H9 (cell line): ENCODE results near the gene FNDC3B. TPM values are rescaled to one million over a fixed set of nuclear protein-coding genes. Genes with fewer than 3 reads are reported as not detected.
A peak's percentile ranks its signal among the peaks of the same experiment; 100 is the strongest.

ENCODE experiments used
- DNase-seq: peaks from one replicate; pipeline ENCODE4 v3.0.0-alpha.2; 2017
- H2AFZ ChIP-seq: one replicate; pipeline ENCODE4 v1.6.1; 2013; ENCODE audit warnings: mild to moderate bottlenecking, low read length, control low read depth, moderate library complexity
- H2AK5ac ChIP-seq: 2 replicates; pipeline ENCODE4 v1.6.1; 2013; ENCODE audit warnings: low read length, control low read depth, mixed read lengths; ENCODE audit not compliant: insufficient read length
- H2BK120ac ChIP-seq: one replicate; pipeline ENCODE4 v1.6.1; 2013; ENCODE audit warnings: low read depth, mild to moderate bottlenecking, low read length, control low read depth, inconsistent platforms; ENCODE audit not compliant: poor library complexity, severe bottlenecking
- H2BK12ac ChIP-seq: 2 replicates; pipeline ENCODE4 v1.6.1; 2013; ENCODE audit warnings: low read length, control low read depth, mixed read lengths, low read depth; ENCODE audit not compliant: insufficient read length
- H2BK15ac ChIP-seq: 2 replicates; pipeline ENCODE4 v1.6.1; 2013; ENCODE audit warnings: low read depth, low read length, control low read depth
- H2BK20ac ChIP-seq: one replicate; pipeline ENCODE4 v1.6.1; 2013; ENCODE audit warnings: low read depth, mild to moderate bottlenecking, low read length, control low read depth, inconsistent platforms; ENCODE audit not compliant: poor library complexity, severe bottlenecking
- H2BK5ac ChIP-seq: 2 replicates; pipeline ENCODE4 v1.6.1; 2013; ENCODE audit warnings: low read length, control low read depth, mixed read lengths; ENCODE audit not compliant: insufficient read length
- H3K14ac ChIP-seq: 2 replicates; pipeline ENCODE4 v1.6.1; 2013; ENCODE audit warnings: low read length, control low read depth; ENCODE audit not compliant: insufficient read depth
- H3K18ac ChIP-seq: 2 replicates; pipeline ENCODE4 v1.6.1; 2013; ENCODE audit warnings: low read depth, mild to moderate bottlenecking, mixed read lengths, low read length, control low read depth; ENCODE audit not compliant: insufficient read length
- H3K23ac ChIP-seq: 2 replicates; pipeline ENCODE4 v1.6.1; 2013; ENCODE audit warnings: low read length, control low read depth, mixed read lengths, low read depth; ENCODE audit not compliant: insufficient read length
- H3K23me2 ChIP-seq: 2 replicates; pipeline ENCODE4 v1.6.1; 2013; ENCODE audit warnings: low read depth, mild to moderate bottlenecking, mixed read lengths, low read length, control low read depth; ENCODE audit not compliant: insufficient read length, poor library complexity, severe bottlenecking
- H3K27ac ChIP-seq: 2 replicates; pipeline ENCODE4 v1.5.1; 2013; ENCODE audit warnings: low read length, control low read depth, mixed read lengths, low read depth; ENCODE audit not compliant: insufficient read length
- H3K27me3 ChIP-seq: 2 replicates; pipeline ENCODE4 v1.6.1; 2013; ENCODE audit warnings: low read length, control low read depth, inconsistent platforms; ENCODE audit not compliant: insufficient read depth
- H3K4ac ChIP-seq: 2 replicates; pipeline ENCODE4 v1.6.1; 2013; ENCODE audit warnings: low read depth, mild to moderate bottlenecking, control low read depth, inconsistent platforms, low read length, moderate library complexity
- H3K4me1 ChIP-seq: 2 replicates; pipeline ENCODE4 v1.6.1; 2013; ENCODE audit warnings: low read length, control low read depth, inconsistent platforms; ENCODE audit not compliant: insufficient read depth
- H3K4me2 ChIP-seq: 2 replicates; pipeline ENCODE4 v1.6.1; 2013; ENCODE audit warnings: low read length, control low read depth, mixed read lengths; ENCODE audit not compliant: insufficient read length, insufficient read depth
- H3K56ac ChIP-seq: 2 replicates; pipeline ENCODE4 v1.6.1; 2013; ENCODE audit warnings: low read depth, mild to moderate bottlenecking, mixed read lengths, low read length, control low read depth; ENCODE audit not compliant: insufficient read length
- H3K79me1 ChIP-seq: 2 replicates; pipeline ENCODE4 v1.6.1; 2013; ENCODE audit warnings: low read depth, mild to moderate bottlenecking, moderate library complexity, low read length, control low read depth, inconsistent platforms; ENCODE audit not compliant: insufficient read depth, poor library complexity, severe bottlenecking
- H3K79me2 ChIP-seq: 2 replicates; pipeline ENCODE4 v1.6.1; 2013; ENCODE audit warnings: low read length, control low read depth, inconsistent platforms; ENCODE audit not compliant: insufficient read depth
- H3K9ac ChIP-seq: 2 replicates; pipeline ENCODE4 v1.6.1; 2013; ENCODE audit warnings: low read length, control low read depth, mixed read lengths; ENCODE audit not compliant: insufficient read length; ENCODE audit errors: extremely low read depth
- H3K9me3 ChIP-seq: one replicate; pipeline ENCODE4 v1.6.1; 2013; ENCODE audit warnings: low read depth, low read length, inconsistent platforms; ENCODE audit not compliant: control insufficient read depth
- H3T11ph ChIP-seq: one replicate; pipeline ENCODE4 v1.6.1; 2013; ENCODE audit warnings: mild to moderate bottlenecking, low read length, control low read depth, inconsistent platforms
- H4K20me1 ChIP-seq: one replicate; pipeline ENCODE4 v1.6.1; 2013; ENCODE audit not compliant: control insufficient read depth, insufficient read length, insufficient read depth
- H4K5ac ChIP-seq: 2 replicates; pipeline ENCODE4 v1.6.1; 2013; ENCODE audit warnings: low read depth, mild to moderate bottlenecking, mixed read lengths, low read length, control low read depth; ENCODE audit not compliant: insufficient read length
- H4K8ac ChIP-seq: replicated peaks from 2 replicates; pipeline ENCODE4 v1.6.1; 2013; ENCODE audit warnings: low read length, control low read depth, mixed read lengths, low read depth; ENCODE audit not compliant: insufficient read length
- H4K91ac ChIP-seq: 2 replicates; pipeline ENCODE4 v1.6.1; 2013; ENCODE audit warnings: low read depth, mild to moderate bottlenecking, moderate library complexity, mixed read lengths, low read length, control low read depth; ENCODE audit not compliant: insufficient read length
- H3K27ac Mint-ChIP-seq, 3 experiments: 2 replicates in 2 of 3; 3 replicates in 1 of 3; pipeline ENCODE4 v1.8.0; 2020 to 2021; ENCODE audit warnings: mixed read lengths in 3 of 3, mild to moderate bottlenecking in 1 of 3, moderate library complexity in 1 of 3
- H3K27me3 Mint-ChIP-seq: 2 replicates; pipeline ENCODE4 v1.8.0; 2021; ENCODE audit warnings: low read depth, mild to moderate bottlenecking, moderate library complexity, mixed read lengths
- H3K36me3 Mint-ChIP-seq, 3 experiments: 2 replicates in 2 of 3; 3 replicates in 1 of 3; pipeline ENCODE4 v1.8.0; 2020 to 2021; ENCODE audit warnings: low read depth in 3 of 3, mixed read lengths in 3 of 3; ENCODE audit not compliant: insufficient read depth in 1 of 3
- H3K4me1 Mint-ChIP-seq, 2 experiments: 2 replicates each; pipeline ENCODE4 v1.8.0; 2020; ENCODE audit warnings: mixed read lengths in 2 of 2
- H3K4me3 Mint-ChIP-seq, 2 experiments: 2 replicates in 1 of 2; 3 replicates in 1 of 2; pipeline ENCODE4 v1.8.0; 2020 to 2021; ENCODE audit warnings: mild to moderate bottlenecking in 2 of 2, mixed read lengths in 2 of 2, moderate library complexity in 1 of 2
- H3K9me3 Mint-ChIP-seq, 2 experiments: 2 replicates in 1 of 2; 3 replicates in 1 of 2; pipeline ENCODE4 v1.8.0; 2020; ENCODE audit warnings: mild to moderate bottlenecking in 2 of 2, mixed read lengths in 2 of 2, moderate library complexity in 1 of 2
- CTCF ChIP-seq: fragments of 200-600 bp; sonication (generic); conservative IDR thresholded peaks from 3 replicates; pipeline ENCODE4 v1.8.0; 2021; ENCODE audit warnings: antibody characterized with exemption, mild to moderate bottlenecking
- WGBS: extraction: QIAGEN DNeasy Blood & Tissue Kit; methylation state at CpG from one replicate; pipeline ENCODE4 v1.1.7; 2013; ENCODE audit warnings: missing lambda C conversion rate, low lambda C conversion rate, mixed read lengths; ENCODE audit not compliant: insufficient read length; ENCODE audit errors: extremely low coverage; 5-methylcytosine and 5-hydroxymethylcytosine counted together
- total RNA-seq: library from RNA; stranded (reverse); gene quantifications from 2 replicates; pipeline ENCODE4 v1.2.1, GENCODE V29; 2021

Gene FNDC3B
- total RNA-seq, 1 experiment from 2014 or later: 43.8 TPM

- no peak overlapping the region for H2BK5ac ChIP-seq
- Mint-ChIP-seq H3K36me3 (peaks cover 4 to 36% (median 33%) of the 10 kb centered on the region in 3 experiments; a peak in 6 of 7 replicates), H3K27ac (peak overlapping the region in 2 of 3 experiments; percentile 31 to 68; a peak in 4 of 7 replicates), H3K27me3 (no peaks in the 10 kb centered on the region; the same call in 1 of the 2 replicates), H3K4me3 (no peak overlapping the region), H3K9me3 (no peaks in the 10 kb centered on the region), H3K4me1 (no peaks in the 10 kb centered on the region)
- no peak overlapping the region for H2AK5ac ChIP-seq
- no CpG with 5 or more reads among the region's 10 CpGs for WGBS
- no peak overlapping the region for H3K23ac ChIP-seq
- H3K79me1 ChIP-seq: no peaks in the 10 kb centered on the region
- H3K56ac ChIP-seq: no peak overlapping the region
- H2BK120ac ChIP-seq: no peak overlapping the region
- no peak for DNase-seq
- H3K9ac ChIP-seq: no peak overlapping the region
- TF ChIP-seq CTCF: no peak
- no peaks in the 10 kb centered on the region for H3K9me3 ChIP-seq
- no peak overlapping the region for H2BK15ac ChIP-seq
- H3K27me3 ChIP-seq: no peaks in the 10 kb centered on the region
- no peak overlapping the region for H2BK12ac ChIP-seq
- H2BK20ac ChIP-seq: no peak overlapping the region
- H4K5ac ChIP-seq: no peak overlapping the region
- no peak overlapping the region for H3K4ac ChIP-seq
- no peaks in the 10 kb centered on the region for H3K4me1 ChIP-seq
- no peak overlapping the region for H3K4me2 ChIP-seq
- no peaks in the 10 kb centered on the region for H3K79me2 ChIP-seq
- H2AFZ ChIP-seq: no peak overlapping the region
- no peaks in the 10 kb centered on the region for H3K23me2 ChIP-seq
- no peak overlapping the region for H4K91ac ChIP-seq
- no peak overlapping the region for H3K18ac ChIP-seq
- no peak overlapping the region for H4K8ac ChIP-seq
- no peak overlapping the region for H3K27ac ChIP-seq
- H3K14ac ChIP-seq: no peak overlapping the region
- no peaks in the 10 kb centered on the region for H4K20me1 ChIP-seq
- no peak overlapping the region for H3T11ph ChIP-seq
These were observed 284.7 kb downstream of the FNDC3B start for GRCh38 chr3:172323894-172324610.
